WERI-Rb-1 (cell line): Measurements from ENCODE around the gene LEMD2.
A peak's percentile ranks its signal among the peaks of the same experiment; 100 is the strongest.

Experiments used
- DNase-seq: peaks from one replicate; pipeline ENCODE4 v3.0.0-alpha.2; 2020
- H3K27ac ChIP-seq: fragments of 250-450 bp; sonication (Bioruptor Pico); 2 replicates; pipeline ENCODE4 v1.5.1; 2020; ENCODE audit warnings: mild to moderate bottlenecking, moderate library complexity
- H3K27me3 ChIP-seq: fragments of 250-450 bp; sonication (Bioruptor Pico); 2 replicates; pipeline ENCODE4 v1.5.1; 2021; ENCODE audit warnings: mild to moderate bottlenecking, low read depth, moderate library complexity; ENCODE audit not compliant: insufficient read depth, severe bottlenecking
- H3K36me3 ChIP-seq: fragments of 250-450 bp; sonication (Bioruptor Pico); 2 replicates; pipeline ENCODE4 v1.5.1; 2020; ENCODE audit warnings: mild to moderate bottlenecking, moderate library complexity
- H3K4me3 ChIP-seq: 2 replicates; pipeline ENCODE4 v1.5.1; 2011; ENCODE audit warnings: low read depth, mild to moderate bottlenecking, control low read depth, low read length
- H3K9me3 ChIP-seq: fragments of 250-450 bp; sonication (Bioruptor Pico); 2 replicates; pipeline ENCODE4 v1.5.1; 2021; ENCODE audit warnings: mild to moderate bottlenecking, moderate library complexity; ENCODE audit not compliant: severe bottlenecking
- TF ChIP-seq, protein P1 (sequence below): IDR thresholded peaks from 2 replicates; pipeline ENCODE4 v1.5.1; 2011; ENCODE audit warnings: low read depth, mild to moderate bottlenecking, control low read depth, inconsistent platforms, low read length

The LEMD2 gene

DNA sequence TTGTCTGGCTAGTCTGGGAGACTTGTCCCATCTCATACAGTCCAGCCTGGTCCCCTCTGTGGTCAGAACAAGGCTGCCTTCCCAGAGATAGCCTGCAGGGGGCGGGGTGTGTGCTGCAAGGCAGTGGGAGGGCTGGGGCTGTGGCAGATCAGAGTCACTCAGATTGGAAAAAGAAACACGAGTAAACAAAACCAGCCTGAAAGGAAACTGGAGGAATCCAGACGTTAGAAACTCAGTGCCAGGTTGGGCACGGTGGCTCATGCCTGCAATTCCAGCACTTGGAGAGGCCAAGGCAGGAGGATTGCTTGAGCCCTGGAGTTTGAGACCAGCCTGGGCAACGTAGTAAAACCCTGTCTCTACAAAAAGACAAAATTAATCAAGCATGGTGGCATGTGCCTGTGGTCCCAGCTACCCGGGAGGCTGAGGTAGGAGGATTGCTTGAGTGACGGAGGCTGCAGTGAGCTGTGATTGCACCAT is 20.2 kb downstream of the LEMD2 start:
- peak overlapping the region; percentile 84 for H3K27ac ChIP-seq
- H3K9me3 ChIP-seq: peaks cover 6% of the 10 kb centered on the region
- peaks cover 25% of the 10 kb centered on the region for H3K36me3 ChIP-seq
- H3K4me3 ChIP-seq: no peak overlapping the region
- DNase-seq: peak; percentile 98
- TF ChIP-seq, protein P1, sequence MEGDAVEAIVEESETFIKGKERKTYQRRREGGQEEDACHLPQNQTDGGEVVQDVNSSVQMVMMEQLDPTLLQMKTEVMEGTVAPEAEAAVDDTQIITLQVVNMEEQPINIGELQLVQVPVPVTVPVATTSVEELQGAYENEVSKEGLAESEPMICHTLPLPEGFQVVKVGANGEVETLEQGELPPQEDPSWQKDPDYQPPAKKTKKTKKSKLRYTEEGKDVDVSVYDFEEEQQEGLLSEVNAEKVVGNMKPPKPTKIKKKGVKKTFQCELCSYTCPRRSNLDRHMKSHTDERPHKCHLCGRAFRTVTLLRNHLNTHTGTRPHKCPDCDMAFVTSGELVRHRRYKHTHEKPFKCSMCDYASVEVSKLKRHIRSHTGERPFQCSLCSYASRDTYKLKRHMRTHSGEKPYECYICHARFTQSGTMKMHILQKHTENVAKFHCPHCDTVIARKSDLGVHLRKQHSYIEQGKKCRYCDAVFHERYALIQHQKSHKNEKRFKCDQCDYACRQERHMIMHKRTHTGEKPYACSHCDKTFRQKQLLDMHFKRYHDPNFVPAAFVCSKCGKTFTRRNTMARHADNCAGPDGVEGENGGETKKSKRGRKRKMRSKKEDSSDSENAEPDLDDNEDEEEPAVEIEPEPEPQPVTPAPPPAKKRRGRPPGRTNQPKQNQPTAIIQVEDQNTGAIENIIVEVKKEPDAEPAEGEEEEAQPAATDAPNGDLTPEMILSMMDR: peak; percentile 96
- no peaks in the 10 kb centered on the region for H3K27me3 ChIP-seq

DNA sequence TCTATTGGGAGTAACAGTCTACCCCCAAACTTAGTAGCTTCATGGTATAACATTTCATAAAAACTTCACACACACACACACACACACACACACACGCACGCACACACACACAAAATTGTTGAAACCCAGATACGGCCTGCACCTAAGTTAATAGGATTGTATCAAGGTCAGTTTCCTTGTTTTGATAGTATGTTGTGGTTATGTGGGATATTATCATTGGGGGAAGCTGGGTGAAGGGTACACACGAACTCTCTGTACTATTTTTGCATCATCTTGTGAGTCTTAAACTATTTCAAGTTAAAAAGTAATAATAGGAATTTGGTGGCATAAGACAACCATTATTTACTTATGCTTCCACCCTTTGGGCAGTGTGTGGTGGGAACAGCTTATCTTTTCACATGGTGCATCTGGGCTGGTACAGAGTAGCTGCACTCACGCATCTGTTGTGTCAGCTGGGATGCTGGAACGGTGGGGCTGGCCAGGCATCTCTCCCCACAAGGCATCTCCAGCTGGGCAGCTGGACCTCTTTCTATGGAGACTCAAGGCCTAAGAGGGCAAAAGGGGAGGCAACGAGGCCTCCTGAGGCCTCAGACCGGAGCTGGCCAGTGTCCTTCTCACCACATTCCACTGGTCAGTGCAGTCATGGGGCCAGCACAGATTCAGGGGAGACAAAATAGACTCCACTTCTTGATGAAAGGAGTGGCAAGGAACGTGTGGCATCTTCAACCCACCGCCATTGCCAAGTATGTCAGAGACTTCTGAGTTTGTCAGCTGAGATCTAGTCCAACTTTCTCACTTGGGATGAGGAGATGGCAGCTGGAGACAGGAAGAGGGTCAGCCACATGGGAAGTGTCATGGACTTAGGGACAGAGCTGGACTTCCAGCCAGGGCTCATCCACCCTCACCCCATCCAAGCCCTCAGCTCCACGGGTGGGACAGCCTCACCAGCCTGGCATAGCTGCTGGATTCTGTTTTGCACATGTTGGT is 21.7 kb downstream of the LEMD2 start:
- H3K27ac ChIP-seq: no peak overlapping the region
- peaks cover 11% of the 10 kb centered on the region for H3K36me3 ChIP-seq
- TF ChIP-seq, protein P1: no peak
- no peak overlapping the region for H3K4me3 ChIP-seq
- no peak for DNase-seq
- H3K9me3 ChIP-seq: peaks cover 6% of the 10 kb centered on the region
- H3K27me3 ChIP-seq: no peaks in the 10 kb centered on the region

DNA sequence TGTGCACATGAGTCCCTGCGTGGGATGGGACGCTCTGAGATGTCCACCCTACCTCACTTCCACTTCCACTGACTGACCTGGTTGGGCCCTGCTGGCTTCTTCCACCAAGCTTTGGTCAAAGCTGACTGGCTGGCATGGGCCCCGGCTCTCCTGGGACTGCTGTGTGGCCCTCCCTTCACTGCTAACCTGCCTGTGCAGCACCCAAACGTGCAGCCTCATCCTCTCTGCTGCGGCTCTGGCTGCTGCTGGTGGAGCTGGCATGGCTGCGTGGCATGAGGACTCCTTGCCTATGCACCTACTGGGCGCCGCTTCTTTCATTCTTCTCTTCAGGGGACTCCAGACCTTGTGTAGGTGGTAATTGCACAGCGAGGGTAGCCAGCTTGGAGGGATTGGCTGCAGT is 23.6 kb downstream of the LEMD2 start:
- TF ChIP-seq, protein P1: no peak
- no peaks in the 10 kb centered on the region for H3K36me3 ChIP-seq
- H3K27ac ChIP-seq: no peak overlapping the region
- no peaks in the 10 kb centered on the region for H3K27me3 ChIP-seq
- peaks cover 6% of the 10 kb centered on the region for H3K9me3 ChIP-seq
- no peak for DNase-seq
- no peak overlapping the region for H3K4me3 ChIP-seq

DNA sequence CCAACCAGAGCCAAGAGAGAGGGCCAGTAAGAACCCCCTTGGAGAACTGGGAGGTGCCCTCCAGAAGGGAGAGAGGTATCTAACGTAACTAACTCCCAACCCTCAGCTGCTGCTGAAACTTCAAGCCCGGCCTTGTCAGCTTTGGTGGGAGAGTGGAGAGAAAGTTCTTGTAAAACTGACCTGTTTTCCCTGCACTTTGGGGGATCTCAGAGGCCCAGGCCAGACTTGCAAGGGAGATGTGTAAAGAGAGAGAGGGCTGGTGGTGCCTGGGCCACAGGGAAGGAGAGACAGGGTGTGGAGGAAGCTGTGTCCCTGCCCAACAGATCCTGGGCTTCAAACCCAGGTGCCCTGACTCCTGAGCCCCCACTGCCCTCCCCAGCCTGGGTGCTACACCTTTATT is 24.9 kb downstream of the LEMD2 start:
- Histone ChIP-seq H3K4me3 (no peak overlapping the region), H3K27me3 (no peaks in the 10 kb centered on the region), H3K36me3 (no peaks in the 10 kb centered on the region), H3K27ac (no peak overlapping the region), H3K9me3 (peaks cover 6% of the 10 kb centered on the region)
- TF ChIP-seq, protein P1: no peak
- no peak for DNase-seq

DNA sequence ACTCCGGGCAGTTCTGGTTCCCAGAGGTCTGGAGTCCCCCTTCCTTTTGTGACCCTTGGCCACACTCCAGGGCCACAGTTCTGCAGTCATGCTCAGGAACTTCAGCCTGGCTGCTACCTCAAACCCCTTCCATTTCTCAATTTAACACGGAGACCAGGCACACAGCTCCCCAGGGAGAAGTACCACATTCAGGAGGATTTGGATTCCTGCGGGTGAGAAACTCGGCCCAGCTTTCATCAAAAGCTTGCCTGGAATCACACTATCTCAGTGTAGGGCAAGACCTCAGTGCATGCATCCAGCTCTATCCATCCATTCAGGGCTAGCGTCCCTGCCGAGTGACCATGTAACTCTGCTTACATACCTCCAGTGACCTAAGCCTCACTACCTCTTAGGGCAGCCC is 25.4 kb downstream of the LEMD2 start:
- peaks cover 6% of the 10 kb centered on the region for H3K9me3 ChIP-seq
- no peaks in the 10 kb centered on the region for H3K36me3 ChIP-seq
- no peak for DNase-seq
- TF ChIP-seq, protein P1: no peak
- H3K27ac ChIP-seq: no peak overlapping the region
- no peaks in the 10 kb centered on the region for H3K27me3 ChIP-seq
- H3K4me3 ChIP-seq: no peak overlapping the region
